Stimulated activated CD8-positive, alpha-beta memory T cell treated with anti-CD3 and anti-CD28 coated beads, Interleukin-2, amount 100 ng/mL, for 1 hour (primary cell): ENCODE measurements around the gene LHFPL6.

ENCODE experiments used
- DNase-seq, 2 donors: peaks; one replicate each; pipeline ENCODE4 v3.0.0-alpha.2; 2020; ENCODE audit warnings: low read depth in 2 of 2

Gene LHFPL6

DNA sequence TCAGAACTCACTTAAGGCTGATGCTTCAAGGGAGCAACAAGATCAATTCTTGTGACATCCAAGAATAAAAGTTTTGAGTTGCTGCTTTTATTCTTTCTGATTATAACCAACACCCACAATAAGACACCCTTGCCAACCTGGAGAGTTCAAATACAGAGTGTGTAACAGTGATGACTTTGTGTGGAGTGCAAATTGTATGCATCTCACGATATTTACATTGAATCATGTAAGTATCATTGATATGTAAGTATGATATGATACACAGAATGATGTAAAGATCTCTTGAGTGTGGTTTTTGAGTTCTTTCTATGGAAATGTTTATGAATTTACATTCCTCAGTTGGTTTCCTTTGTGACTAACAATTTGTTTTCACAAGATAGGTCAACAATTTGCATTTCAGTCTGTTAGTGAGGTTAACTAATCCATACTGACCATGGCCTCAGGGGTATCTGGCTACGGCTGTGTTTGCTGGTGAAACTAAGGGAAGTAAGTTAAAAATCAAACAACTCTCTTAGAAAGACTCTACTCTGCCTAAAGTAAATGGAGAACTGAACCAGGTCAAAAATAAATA lies 12.4 kb downstream of the LHFPL6 start:
- no peak for DNase-seq

DNA sequence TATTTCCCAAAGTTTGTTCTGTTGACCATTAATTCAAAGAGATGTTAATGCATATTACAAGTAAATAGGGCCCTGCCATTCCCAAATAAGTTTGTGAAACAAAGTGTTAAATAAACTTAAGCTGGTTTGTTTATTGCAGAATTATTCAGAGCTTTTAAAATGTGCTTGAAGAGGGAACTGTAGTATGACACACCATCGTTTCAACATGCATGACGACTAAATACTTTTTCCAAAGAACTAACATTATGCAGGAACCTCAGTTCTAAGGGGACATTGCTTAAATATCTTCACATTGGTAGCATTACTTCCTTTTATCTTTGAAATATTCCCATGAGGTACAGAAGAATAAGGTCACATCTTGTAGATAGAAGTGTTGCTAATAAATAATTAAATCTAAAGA lies 14.6 kb downstream of the LHFPL6 start:
- DNase-seq: no peak

DNA sequence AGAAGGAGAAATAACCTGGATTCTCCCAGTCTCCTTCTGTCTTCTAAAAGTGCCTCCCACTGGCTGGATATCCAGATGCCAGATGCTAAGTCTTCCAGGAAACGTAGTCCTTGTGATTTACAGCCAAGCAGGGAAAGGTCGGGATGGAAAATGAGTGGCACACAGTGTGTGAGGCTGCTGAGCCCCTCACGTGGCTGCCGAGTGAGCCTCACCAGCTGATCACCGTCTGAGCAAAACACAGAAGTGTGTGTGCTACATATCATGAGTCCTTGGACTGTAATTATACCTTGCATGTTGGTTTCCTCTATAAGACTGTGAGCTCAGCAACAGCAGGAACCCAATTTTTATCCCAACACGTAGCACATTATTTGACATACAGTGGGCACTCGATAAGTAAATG lies 15.1 kb downstream of the LHFPL6 start:
- no peak for DNase-seq

DNA sequence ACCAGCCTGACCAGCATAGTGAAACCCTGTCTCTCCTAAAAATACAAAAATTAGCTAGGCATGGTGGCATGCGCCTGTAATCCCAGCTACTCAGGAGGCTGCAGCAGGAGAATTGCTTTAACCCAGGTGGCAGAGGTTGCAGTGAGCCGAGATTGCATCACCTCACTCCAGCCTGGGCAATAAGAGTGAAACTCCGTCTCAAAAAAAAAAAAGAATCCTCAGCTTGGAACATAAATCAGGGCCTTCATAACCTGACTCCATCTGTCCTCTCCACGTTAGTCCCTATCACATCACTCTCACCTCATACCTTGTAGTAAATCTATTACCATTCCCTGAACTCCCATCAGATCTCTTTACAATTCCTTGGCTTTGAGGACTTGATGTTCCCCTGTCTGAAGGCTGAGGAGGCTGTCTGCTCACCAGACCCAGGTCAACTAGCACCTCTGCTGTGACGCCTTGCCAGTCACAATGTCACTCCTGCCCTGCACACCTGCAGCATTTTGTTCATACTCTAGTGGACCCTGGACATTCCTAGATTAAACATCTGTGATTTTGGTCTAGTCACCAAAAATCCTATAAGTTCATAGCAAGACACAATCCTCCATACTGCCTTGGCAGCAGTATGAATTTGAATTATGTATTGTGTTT lies 15.9 kb downstream of the LHFPL6 start:
- DNase-seq: no peak

DNA sequence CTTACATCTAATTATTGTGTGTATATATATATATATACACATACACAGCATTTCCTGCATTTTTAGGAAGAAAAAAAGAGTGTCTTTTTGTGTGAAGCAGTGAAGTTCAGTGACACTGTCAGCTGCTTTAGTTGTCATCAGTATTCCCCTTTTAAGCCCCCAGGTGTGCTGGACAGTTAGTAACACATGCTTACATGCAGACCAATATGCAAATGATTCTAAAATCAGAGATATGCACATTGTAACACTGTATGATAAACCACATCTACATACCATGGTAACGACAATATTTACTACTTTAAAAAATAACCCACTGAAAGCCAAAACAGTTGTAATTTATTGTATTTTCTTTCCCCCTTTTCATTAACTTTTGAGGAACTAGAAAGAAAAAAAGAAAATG lies 16.8 kb downstream of the LHFPL6 start:
- no peak for DNase-seq

DNA sequence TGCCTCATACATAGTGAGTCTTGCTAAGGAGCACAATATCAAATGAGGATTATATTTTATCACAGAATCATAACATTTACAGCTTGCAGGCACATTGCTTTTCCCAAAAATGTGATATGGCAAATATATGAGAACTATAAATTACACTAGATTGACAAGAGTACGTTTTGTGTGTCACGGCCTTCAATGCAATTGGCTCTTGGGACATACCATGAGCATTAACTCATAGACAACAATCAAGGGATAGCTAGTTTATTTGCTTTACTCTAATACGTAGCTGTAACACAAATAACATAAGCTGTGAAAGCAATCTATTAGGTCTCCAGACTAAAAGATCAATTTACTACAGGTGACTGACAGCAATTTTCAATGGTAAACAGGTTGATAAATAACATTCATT lies 17.8 kb downstream of the LHFPL6 start:
- DNase-seq: no peak

DNA sequence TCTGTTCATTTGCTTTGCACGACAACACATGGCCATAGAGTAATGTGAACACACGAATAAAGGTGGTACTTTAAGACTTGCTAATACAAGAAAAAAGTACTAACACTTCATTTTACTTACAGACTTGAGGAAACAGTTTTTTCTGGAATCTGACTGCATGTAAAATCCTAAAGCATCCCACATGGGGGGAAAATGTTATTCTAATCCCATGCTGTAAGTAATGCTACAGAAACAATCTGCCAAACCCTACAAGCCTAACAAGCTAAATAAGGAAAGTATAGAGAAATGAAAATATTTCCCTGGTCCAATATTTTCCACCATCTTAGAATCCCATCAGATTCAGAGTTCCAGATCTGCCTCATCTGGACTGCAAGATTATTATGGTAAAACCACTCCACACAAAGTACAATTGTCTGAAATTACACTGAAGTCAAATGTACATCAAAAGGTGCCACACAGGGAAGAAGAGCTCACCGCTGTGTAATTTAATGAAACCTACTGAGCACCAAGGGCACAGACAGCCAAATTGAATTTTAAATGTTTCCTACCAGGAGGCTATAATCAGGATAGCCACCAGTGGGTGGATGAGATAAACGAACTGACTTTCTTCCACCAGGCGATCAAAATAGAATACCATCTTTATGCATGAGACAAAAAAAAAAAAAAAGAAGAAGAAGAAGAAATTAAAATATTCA lies 22.0 kb downstream of the LHFPL6 start:
- no peak for DNase-seq

DNA sequence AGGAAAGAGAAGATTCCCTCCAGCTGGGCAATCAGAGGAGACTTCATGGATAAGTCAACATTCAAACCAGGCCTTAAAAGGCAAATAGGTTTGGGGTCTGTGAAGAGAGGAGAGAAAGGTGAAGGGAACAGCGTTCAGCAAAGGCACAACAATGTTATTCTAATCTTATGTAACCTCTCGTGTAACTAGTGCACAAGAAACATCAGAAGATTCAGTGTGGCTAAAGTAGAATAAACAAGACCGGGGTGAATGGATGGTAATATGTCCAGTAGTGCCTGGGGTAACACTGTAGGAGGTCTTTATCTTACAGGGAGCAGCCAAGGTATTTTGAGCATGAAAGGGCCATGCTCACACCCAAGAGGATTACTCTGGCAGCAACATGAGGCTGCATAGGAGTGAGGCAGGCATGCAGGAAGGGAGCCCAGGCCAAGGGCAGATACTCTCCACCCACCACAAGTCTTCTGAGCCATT lies 24.1 kb downstream of the LHFPL6 start:
- DNase-seq: no peak

DNA sequence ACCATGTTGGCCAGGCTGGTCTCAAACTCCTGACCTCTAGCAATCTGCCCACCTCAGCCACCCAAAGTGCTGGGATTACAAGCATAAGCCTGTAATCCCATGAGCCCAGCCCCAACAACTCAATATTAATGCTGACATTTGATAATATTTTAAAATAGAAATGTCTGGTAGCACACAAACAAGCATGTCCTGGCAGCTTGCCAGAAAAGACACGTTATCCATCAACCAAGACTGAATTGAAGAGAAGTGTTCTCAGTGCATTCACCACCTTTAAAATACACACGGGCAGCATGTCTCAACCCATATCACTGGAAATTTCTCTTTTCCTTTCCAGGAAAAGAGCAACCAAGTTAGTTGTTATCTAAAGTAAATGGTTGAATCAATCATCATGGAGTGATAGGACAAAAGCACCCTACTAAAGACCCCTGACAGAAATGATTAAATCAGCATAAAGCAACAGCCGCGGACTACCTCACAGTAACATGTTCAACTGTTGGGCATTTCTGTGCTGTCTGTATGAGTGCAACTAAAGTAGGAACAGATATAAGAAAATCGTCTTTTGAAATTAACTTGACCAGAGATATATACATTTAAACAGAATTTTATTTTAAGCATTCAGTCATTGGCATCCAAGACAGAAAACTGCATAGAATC lies 25.0 kb downstream of the LHFPL6 start:
- no peak for DNase-seq

DNA sequence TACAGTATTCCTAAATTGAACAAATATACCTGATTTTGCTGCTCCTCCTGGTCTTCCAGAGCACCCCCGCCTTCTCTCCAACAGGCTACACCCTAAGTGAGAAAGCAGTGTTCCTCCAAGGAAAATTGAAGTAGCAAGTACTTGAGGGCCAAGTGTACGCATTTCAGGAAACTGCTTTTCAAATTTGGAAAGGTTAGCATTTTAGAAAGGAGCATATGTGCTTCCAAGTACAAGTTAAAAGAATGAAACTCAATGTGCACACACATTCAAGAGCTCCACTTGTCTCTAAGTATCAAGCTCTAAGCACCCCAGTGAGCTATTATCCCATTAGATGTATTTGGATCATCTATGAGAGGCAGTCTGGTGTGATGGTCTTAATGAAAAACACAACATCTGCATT lies 25.8 kb downstream of the LHFPL6 start:
- no peak for DNase-seq

DNA sequence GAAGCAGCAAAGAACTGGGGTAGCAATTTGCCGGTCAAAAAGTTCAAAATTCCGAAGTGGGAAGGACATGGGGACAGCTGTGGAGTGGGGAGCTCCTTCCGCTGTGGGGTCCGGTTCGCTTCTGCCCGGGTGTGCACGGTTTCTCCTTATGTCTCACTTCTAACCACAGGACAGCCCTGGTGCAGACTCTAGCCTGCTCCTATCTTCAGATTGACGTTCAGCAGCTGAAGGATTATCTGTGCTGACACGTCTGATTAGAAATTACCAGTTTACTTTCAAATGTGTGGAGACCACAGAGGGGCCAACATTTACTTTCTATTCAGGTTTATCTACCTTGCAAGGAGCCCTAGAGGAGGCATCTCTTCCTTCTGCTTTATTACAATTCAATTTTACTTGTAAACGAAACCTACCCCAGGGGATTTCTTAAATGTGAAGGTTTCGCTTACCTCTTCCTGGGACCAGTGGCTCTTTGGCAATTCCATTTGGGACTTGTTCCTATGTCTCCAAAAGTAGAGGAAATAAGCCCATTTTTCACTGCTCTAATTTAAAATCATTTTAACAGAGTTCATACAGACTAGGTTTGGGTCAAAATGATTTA lies 27.3 kb downstream of the LHFPL6 start:
- DNase-seq: no peak

DNA sequence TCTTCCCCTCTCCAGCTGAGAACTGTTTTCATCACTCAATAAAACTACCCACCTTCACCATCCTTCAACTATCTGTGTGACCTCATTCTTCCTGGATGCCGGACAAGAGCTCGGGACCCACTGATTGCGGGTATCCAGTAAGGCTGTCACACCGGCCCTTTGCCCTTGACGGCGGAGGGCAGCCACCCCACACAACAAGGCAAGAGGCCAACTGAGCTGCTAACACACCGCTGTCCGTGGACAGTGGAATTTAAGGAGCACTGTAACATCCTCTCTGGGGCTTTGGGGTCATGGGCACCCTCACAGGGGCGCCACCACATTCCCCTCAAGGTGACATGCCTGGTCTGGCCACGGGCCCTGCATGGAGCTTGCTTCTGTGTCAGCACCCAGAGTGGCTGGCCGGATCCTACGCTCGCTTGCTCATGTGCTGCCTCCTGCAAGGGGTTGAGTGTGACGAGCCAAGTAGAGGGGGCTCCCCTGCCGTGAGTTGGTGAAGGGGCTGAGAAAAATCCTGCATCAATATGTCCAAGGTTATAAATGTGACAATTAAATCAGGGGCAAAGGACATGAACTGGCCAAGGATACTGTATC lies 31.4 kb downstream of the LHFPL6 start:
- DNase-seq: no peak

DNA sequence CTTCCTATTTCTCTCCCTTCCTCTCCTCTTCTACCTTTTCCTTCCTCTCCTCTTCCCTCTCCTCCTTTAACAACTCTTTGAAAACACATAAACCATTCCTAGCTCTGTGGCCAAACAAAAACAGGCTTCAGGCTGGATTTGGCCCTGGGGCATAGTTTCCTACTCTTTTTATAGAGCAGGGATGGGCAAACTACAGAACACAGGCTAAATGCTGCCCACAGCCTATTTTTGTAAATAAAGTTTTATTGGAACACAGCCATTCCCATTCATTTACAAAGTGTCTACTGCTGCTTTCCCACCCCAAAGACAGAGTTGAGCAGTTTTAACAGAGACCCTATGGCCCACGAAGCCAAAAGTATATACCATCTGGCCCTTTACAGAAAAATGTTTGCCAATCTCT lies 35.4 kb downstream of the LHFPL6 start:
- no peak for DNase-seq

DNA sequence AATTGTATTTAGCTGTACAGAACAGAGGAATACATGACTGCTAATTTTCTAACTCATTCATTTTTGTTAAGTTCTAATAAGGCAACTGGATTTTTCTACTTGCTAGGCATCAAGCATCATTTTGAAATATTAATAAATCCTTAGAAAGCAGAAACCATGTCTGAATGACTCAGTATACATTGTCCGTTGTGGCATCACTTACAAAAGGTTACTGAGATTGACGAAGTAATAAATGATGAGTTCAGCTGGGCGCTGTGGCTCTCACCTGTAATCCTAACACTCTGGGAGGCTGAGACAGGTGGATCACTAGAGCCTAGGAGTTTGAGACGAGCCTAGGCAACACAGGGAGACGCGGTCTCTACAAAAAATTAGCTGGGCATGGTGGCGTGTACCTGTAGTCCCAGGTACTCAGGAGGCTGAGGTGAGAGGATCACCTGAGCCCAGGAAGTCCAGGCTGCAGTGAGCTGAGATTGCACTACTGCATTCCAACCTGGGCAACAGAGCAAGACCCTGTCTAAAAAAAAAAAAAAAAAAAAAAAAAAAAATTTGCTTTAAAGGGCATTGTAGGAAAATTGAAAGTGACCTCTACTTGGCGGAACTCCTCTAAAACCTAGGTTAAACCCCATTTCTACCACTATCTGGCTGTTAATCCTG lies 36.6 kb downstream of the LHFPL6 start:
- no peak for DNase-seq

DNA sequence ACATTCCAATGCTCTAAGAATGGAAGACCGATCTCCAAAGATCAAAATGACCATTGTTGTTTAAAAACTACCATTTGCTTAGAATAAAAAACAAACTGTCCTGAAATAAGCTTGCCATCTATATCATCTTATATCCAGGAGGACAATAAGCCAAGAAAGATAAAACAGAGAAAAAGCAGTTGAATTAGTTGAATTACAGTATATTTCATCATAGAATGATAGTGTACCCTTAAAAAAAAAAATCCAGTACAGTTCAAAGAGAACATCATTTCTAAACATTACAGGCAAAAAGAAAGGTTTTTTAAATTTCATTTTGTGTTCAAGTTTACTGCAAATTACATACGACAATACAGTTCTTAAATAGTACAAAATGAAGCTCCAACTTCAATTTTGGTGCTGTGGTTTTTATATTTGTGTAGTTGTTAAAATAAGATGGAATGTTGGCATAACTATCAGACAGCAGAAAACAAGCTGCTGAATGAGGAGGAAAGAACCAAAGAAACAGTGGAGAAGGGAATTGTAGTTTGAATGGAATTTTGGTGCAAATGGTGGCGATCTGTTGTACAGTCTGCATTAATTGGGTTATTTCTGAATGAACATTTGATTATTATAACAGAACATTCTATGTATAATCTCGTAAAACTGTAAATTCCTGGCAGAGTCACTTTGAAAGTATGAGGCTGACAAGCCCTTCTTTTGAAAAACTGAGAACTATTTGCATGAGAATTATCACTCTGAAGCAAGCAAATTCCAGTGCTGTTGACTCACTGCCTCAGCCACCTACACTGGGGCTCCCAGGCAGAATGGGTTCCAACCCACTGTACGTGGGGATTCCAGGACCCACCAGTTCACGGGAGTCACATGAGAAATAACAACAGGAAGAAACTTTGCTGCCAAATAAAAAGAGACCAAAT lies 37.7 kb downstream of the LHFPL6 start:
- no peak for DNase-seq

DNA sequence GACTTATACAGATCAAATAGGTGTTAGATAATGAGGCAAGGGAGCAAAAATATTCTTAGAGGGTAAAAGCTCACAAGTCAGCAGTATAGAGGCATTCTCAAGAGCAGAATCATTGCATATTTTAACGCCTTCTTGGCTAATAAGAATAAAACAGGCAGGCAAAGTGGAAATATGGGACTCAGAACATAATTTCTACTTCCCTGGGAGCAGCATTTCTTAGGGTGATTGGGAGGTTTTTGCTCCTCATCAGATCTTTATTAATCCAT lies 39.6 kb downstream of the LHFPL6 start:
- no peak for DNase-seq

DNA sequence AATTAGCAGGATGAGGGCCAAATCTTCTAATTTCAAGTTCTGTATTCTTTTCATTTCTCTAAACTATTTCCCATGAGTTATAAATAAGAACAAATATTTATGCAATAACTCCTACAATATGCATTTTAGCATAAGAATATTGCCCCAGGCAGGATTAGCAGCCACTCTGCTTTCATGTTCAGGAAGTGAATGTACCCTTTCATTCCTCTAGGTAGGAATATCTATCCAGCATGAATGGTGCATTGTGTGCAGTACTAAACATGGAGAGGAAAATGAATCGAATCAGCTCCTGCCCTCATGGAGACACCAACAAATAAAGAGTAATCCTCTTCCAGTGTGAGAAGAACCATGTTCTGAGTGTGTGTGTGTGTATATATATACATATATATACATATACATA lies 41.0 kb downstream of the LHFPL6 start:
- no peak for DNase-seq

DNA sequence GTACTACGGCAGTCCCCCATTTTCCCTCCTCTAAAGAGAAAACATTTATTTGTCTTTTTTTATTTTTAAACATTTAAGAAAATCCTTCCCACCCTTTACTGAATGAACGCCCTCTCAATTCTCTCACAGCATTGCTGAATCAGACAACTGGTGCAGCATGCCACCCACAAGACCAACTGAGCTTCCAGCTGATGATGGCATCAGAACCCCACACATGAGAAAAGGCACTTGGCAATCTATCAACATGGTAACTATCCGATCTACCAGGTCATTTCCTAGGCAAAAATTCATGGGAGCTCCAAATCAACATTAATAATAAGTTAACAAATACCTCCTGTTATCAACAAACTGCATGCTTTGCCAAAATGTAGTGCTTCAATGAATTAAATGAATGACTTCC lies 43.1 kb downstream of the LHFPL6 start:
- no peak for DNase-seq

DNA sequence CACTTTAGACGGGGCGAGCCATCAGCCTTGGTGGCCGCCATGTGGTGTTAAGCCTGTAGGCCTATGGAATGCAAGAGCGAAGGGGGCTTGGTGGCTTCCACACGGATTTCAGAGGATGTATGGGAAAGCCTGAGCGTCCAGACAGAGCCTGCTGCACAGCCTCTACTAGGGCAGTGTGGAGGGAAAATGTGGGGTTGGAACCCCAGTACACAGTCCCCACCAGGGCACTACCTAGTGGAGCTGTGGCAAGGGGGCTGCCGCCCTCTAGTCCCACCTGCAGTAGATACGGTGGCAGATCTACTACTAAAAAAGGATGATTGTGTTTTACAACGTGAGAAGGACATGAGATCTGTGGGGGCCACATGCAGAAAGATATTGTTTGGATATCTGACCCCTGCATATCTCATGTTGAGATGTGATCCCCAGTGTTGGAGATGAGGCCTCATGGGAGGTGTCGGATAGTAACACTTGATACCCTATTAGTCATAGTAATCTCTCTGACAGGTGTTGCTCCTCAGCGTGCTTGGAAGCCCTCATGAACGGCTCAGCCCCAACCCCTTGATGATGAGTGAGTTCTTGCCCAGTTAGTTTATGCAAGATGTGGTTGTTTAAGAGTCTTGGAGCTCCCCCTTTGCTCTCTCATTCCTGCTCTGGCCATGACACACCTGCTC lies 45.6 kb downstream of the LHFPL6 start:
- DNase-seq: no peak

DNA sequence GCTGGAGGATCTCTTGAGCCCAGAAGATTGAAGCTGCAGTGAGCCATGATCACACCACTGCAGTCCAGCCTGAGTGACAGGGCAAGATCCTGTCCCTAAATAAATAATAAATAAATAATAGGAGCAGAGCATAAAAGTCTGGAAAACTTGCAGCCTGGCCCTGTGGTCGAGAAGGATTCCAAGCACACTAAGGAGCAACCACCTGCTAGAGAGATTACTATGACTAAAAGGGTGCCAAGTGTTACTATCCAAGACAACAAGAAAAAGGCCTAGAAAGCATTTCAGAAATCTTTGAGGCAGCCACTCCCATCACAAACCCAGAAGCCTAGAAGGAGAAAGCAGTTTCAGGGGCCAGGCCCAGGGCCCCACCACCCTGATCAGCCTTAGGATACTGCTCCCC lies 46.1 kb downstream of the LHFPL6 start:
- no peak for DNase-seq
